ENCODE measurements around the gene IL22RA2. TPM values are rescaled to one million over a fixed set of nuclear protein-coding genes. Genes with fewer than 3 reads are reported as not detected.

IL22RA2 gene
- total RNA-seq, 120 experiments from 2014 or later: not detected

Other genes with a start within 250 kb of the IL22RA2 start
- gene IL20RA, start 128.7 kb downstream of the IL22RA2 start, total RNA-seq: 1 to 10 TPM in 114 of 120 experiments, under 1 TPM in 6; 0.86 to 4.9 (median 2.1) TPM
- 10 to 100 TPM; 27.5 to 68.4 (median 46.0) TPM for gene IFNGR1, start 45.7 kb upstream of the IL22RA2 start, total RNA-seq

Data from dorsolateral prefrontal cortex (tissue), 118 donors.